Measurements from ENCODE around the gene TNNC1. TPM values are rescaled to one million over a fixed set of nuclear protein-coding genes. Genes with fewer than 3 reads are reported as not detected.

Gene TNNC1
- total RNA-seq, 1 donor from 2014 or later, result 12.4 TPM

- Histone ChIP-seq H3K36me3 (ENCODE audit: insufficient read depth, low read length) (no peaks in the 10 kb centered on the region), H3K79me2 (ENCODE audit: insufficient read depth, low read length) (no peaks in the 10 kb centered on the region), H4K20me1 (ENCODE audit: insufficient read depth, low read length) (no peaks in the 10 kb centered on the region), H3K9me3 (ENCODE audit: insufficient read depth, low read depth, low read length) (no peaks in the 10 kb centered on the region), H3K27ac (ENCODE audit: low read depth, low read length) (no peak within 1 kb of the TSS), H3K27me3 (ENCODE audit: insufficient read depth, low read length) (no peaks in the 10 kb centered on the region), H2AFZ (ENCODE audit: low read depth, low read length) (peak within 1 kb of the TSS; percentile 47), H3K4me3 (ENCODE audit: insufficient read depth, low read depth, low read length) (no peak within 1 kb of the TSS), H3K4me2 (ENCODE audit: low read length) (no peak within 1 kb of the TSS), H3K9ac (ENCODE audit: low read length) (no peak within 1 kb of the TSS), H3K4me1 (ENCODE audit: insufficient read depth, low read length) (peaks cover 4% of the 10 kb centered on the region)
- Mint-ChIP-seq H3K9me3 (ENCODE audit: unreplicated experiment) (no peaks in the 10 kb centered on the region), H3K36me3 (ENCODE audit: low read depth, unreplicated experiment) (peaks cover 3% of the 10 kb centered on the region), H3K27me3 (ENCODE audit: low read depth, unreplicated experiment) (peaks cover 26% of the 10 kb centered on the region), H3K4me3 (ENCODE audit: unreplicated experiment) (no peak within 1 kb of the TSS), H3K4me1 (ENCODE audit: low read depth, unreplicated experiment) (no peaks in the 10 kb centered on the region), H3K27ac (ENCODE audit: unreplicated experiment) (no peak within 1 kb of the TSS)
- DNase-seq (ENCODE audit: low read depth) (no peak), FAIRE-seq (no peak)
- TF ChIP-seq CTCF (IDR thresholded peaks at IDR 0.05; ENCODE audit: insufficient read depth, low read depth, low read length) (no peak), EZH2 (IDR thresholded peaks at IDR 0.05; ENCODE audit: insufficient read depth, low read length) (no peak)
Measured at GRCh38 chr3:52444860-52445793, 8.7 kb downstream of the TNNC1 start, which contains the start of gene SEMA3G. SEMA3G (minus strand) TSS chr3:52445103; CDS start chr3:52445027, 76 bp downstream.

GRCh38 chr3:52443791-52444687 lies 9.8 kb downstream of the TNNC1 start:
- Mint-ChIP-seq H3K4me3 (ENCODE audit: unreplicated experiment) (no peak overlapping the region), H3K27me3 (ENCODE audit: low read depth, unreplicated experiment) (peaks cover 25% of the 10 kb centered on the region)
- TF ChIP-seq CTCF (IDR thresholded peaks at IDR 0.05; ENCODE audit: insufficient read depth, low read depth, low read length), result no peak
- no peak for TF ChIP-seq EZH2 (IDR thresholded peaks at IDR 0.05; ENCODE audit: insufficient read depth, low read length)

More at GRCh38 chr3:52443791-52444687, 9.8 kb downstream of the TNNC1 start:
- Mint-ChIP-seq H3K36me3 (ENCODE audit: low read depth, unreplicated experiment) (peaks cover 3% of the 10 kb centered on the region), H3K27ac (ENCODE audit: unreplicated experiment) (no peak overlapping the region), H3K4me1 (ENCODE audit: low read depth, unreplicated experiment) (no peaks in the 10 kb centered on the region), H3K9me3 (ENCODE audit: unreplicated experiment) (no peaks in the 10 kb centered on the region)
- Histone ChIP-seq H3K36me3 (ENCODE audit: insufficient read depth, low read length) (no peaks in the 10 kb centered on the region), H3K27ac (ENCODE audit: low read depth, low read length) (no peak overlapping the region), H3K79me2 (ENCODE audit: insufficient read depth, low read length) (no peaks in the 10 kb centered on the region), H3K4me1 (ENCODE audit: insufficient read depth, low read length) (no peaks in the 10 kb centered on the region), H3K9me3 (ENCODE audit: insufficient read depth, low read depth, low read length) (no peaks in the 10 kb centered on the region), H3K9ac (ENCODE audit: low read length) (no peak overlapping the region), H3K27me3 (ENCODE audit: insufficient read depth, low read length) (no peaks in the 10 kb centered on the region), H4K20me1 (ENCODE audit: insufficient read depth, low read length) (no peaks in the 10 kb centered on the region), H3K4me3 (ENCODE audit: insufficient read depth, low read depth, low read length) (no peak overlapping the region), H2AFZ (ENCODE audit: low read depth, low read length) (no peak overlapping the region), H3K4me2 (ENCODE audit: low read length) (no peak overlapping the region)
- DNase-seq (ENCODE audit: low read depth), result no peak
- FAIRE-seq, result no peak

Data from astrocyte (in vitro differentiated cells and primary cell).